NCI-H2196 treated with DMSO at 0.1 percent for 48 hours (cell line): Measurements from ENCODE around the gene ACTR1A.
"Not testable (repeated sequence)": the region's sequence is repeated elsewhere in the genome, so short reads cannot be mapped to it uniquely, and the experiment has no call there.

Experiments used
- DNase-seq: peaks from one replicate; lab custom pipeline; 2025; ENCODE audit not compliant: unreplicated experiment; lab: John Stamatoyannopoulos, UW

Gene ACTR1A

GRCh38 chr10:102455893-102456471 lies 46.5 kb downstream of the ACTR1A start:
- no peak for DNase-seq

DNA sequence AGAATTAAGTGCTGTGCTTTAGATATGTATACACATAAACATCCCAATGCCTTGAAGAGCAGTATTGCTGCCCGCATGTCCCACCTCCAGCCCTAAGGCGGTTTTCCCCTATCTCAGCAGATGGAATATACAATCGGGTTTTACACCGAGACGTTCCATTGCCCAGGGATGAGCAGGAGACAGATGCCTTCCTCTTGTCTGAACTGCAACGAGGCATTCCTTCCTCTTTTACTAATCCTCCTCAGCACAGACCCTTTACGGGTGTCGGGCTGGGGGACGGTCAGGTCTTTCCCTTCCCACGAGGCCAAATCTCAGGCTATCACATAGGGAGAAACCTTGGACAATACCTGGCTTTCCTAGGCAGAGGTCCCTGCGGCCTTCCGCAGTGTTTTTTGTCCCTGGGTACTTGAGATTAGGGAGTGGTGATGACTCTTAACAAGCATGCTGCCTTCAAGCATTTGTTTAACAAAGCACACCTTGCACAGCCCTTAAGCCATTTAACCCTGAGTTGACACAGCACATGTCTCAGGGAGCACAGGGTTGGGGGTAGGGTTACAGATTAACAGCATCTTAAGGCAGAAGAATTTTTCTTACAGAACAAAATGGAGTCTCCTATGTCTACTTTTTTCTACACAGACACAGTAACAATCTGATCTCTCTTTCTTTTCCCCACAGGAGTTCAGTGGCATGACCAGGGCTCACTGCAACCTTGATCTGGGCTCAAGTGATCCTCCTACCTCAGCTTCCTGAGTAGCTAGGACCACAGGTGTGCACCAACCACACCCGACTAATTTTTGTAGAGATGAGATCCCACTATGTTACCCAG lies 47.6 kb downstream of the ACTR1A start:
- DNase-seq: not testable (repeated sequence)

GRCh38 chr10:102453502-102453901 lies 49.0 kb downstream of the ACTR1A start:
- DNase-seq: no peak

- no peak for DNase-seq
These were observed 49.7 kb downstream of the ACTR1A start for GRCh38 chr10:102452672-102453340.

DNA sequence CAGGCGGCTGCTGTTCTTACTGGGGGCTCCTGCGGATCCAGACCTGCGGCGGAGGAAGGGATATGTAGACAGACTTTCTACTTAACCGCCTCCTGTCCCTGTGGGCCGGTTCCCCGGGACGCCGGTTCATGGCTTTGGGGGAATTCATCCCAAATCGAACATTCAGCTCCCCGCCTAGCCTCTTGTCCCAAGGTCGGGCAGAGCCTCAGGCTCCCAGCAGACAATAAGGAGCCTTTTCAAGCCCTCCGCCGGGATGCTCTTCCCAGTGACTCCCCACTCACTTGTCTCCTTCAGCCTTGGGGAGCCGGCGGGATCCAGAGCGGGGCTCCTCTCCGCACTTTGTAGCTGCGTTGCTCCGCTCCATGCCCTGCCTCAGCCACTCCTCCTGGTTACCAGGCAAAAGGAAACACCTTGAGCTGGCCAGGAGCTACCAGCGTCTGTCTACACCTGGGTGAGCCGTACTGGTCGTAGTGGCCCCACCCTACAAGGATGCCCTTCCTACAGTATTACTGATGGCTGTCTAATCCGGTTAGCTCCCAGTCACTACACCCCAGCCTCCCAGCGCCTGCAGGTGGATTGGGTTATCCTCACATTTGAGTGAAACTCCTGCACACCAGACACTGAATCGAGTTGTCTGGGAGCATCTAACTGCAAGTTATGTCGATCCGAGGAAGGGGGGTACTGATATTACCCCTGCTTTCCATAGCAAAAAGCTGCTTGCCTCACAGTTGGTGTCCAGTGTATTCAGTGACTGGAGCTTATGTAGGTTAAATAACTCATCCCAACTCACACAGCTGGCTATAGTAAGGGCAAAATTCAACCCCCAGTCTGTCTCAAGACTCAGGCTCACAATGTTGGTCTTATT lies 51.2 kb downstream of the ACTR1A start, which contains the start of gene C10orf95:
C10orf95 (minus strand) TSS at position 439 of the 865 bp plus-strand sequence. CDS start 450 bp downstream, outside the sequence.
- DNase-seq: no peak

GRCh38 chr10:102450374-102451104 lies 52.0 kb downstream of the ACTR1A start:
- DNase-seq: peak; percentile 57

DNA sequence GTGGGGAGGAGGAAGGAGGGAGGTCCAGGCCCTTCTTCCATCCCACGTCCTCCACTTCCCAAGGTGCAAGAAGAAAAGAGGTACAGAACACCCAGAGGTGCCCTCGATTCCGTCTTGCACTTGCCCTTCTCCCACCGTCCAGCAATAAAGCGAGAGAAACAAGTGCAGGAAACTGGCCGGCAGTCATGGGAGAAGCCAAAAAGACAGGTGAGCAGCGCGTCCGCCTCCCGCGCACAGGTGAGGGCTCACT lies 52.5 kb downstream of the ACTR1A start:
- no peak for DNase-seq

- peak; percentile 22 for DNase-seq
These were observed 53.0 kb downstream of the ACTR1A start for GRCh38 chr10:102449321-102450123.

- DNase-seq: no peak
These were observed 57.7 kb downstream of the ACTR1A start for GRCh38 chr10:102444851-102445250.

DNA sequence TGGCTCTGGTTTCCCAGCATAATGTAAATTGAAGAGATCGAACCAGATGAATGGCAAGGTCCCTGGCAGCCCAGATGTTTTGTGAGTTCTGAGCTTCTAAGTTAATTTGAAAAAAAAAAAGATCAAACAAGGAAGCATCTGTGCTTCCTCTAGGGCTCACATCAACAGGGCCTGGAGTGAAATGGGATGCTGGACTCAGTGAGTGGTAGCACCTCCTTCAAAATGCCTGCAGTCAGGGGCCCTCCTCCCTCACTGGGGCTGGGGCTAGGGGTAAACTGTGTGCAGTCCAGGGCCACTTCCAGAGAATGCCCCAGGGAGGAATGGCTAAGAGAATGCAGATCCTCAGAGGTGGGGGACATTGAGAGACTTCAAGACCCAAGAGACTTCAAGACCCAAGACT lies 64.1 kb downstream of the ACTR1A start:
- no peak for DNase-seq

DNA sequence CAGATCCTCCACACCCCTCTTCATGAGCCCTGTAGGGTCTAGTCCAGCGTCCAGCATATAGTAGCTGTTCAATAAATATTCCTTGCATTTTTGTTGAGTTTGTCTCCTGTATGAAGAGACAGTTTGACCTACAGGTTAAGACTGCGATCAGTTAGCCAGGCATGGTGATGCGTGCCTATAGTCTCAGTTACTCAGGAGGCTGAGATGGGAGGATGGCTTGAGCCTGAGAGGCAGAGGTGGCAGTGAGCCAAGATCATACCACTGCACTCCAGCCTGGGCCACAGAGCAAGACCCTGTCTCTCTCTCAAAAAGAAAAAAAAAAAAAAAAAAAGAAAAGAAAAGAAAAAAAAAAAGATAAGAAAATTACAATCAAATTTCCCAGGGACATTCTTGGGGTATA lies 65.0 kb downstream of the ACTR1A start:
- DNase-seq: no peak

DNA sequence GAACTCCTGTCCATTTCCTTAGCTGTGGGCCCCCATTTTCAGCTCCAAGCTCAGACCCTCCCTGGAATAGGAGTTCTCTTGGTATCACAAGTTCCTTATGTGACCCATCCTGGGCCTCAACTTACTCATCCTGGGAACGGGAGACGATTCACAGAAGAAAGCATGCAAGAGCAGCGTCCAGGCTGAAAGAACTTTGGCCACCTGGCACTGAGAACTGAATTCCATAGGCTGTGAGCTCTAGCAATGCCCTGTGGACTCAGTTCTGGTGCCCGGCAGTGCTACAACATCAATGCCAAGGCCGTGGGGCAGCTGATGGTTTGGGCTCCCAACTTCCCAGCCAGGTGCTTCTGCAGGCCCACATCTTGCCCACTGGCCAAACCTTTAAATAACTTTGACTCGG lies 66.2 kb downstream of the ACTR1A start:
- DNase-seq: no peak

DNA sequence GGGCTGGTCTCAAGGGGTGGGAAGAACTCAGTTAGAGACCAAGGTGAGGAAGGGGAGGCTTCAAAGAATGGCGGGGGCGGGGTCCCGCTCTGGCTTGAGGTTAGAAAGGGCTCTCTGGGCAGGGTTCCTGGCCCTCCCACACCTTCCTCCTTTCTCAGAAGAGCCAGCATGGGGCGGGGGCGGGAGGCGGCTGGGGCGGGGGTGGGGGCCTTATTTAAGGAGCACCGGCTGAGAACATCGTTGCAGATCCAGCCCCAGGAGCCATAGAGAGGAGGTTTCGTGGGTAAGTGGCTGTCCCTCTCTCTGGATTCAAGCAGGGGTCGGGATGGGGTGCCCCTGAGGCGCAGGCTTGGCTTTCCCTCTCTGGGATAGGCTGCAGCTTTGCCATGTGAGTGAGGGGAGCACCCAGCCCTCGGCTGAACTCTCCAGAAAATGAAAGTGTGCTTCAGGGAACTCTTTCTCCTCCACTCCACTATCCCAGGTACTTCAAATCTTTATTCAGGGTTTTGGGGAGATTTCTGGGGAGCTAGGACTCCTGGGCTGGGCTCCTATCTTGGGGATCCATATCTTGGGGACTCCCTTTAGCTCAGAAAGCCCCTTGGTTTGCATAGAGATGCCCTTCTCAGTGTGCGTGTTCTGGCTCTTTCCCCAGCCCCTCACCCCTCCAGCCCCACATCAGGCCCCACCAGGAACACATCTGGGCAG lies 66.8 kb downstream of the ACTR1A start:
- DNase-seq: no peak

GRCh38 chr10:102435133-102435497 lies 67.4 kb downstream of the ACTR1A start:
- DNase-seq: no peak

- no peak for DNase-seq
These were observed 67.9 kb downstream of the ACTR1A start for GRCh38 chr10:102434394-102435132.

DNA sequence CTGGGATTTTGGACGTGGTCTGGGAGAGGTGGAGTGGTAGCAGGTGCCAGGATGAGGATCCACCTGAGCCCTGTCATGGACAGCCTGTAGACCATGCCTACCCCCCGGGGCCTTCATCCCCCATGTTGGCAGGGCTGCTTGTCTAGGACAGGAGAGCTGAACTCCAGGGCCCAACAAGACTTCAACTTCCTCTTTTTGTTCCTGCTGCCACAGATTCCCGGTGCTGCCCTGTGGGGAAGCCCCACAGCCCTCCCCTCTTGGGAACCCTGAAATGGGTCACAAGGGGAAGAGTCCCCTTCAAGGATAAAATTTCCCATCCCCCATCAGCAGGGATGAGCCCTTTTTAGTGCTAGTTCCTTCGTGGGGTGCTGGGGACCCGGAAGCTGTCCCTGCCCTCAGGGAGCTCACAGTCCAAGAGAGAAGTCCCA lies 68.9 kb downstream of the ACTR1A start:
- DNase-seq: no peak

DNA sequence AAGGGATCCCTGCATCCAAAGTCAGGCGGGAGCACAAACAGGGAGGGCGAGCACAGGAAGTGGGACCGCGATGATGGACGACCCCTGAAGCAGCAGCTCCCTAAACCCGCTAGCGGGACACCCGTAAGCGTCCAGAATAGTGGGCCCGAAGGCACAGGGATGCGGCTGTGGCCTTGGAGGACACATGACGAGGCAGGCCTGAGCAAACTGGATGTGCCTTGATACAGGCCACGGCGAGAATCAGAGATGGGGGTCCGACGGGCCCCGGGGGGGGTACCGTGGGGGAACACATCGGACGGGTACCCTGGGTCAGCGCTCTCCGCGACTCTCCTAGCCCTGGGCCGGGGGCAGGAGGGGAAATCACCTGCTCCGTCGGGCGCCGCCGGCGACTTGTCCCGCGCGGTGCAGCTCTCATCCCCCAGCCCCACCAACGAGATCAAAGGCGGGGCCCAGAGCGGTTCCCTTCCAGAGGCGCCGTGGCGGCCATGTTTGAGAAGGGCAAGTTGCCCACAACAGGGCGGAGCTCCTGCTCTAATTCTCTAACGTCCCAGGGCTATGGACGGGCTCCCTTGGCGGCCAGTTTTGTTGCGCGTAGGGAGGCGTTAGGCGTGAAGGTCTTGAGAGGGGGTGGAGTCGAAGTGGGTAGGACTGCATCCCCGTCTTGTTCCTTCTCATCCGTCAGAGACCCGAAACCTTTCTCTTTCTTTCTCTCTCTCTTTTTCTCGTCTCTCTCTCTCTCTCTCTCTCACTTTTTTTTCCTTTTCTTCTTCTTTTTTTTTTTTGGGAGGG lies 70.2 kb downstream of the ACTR1A start, which contains the start of gene CUEDC2:
CUEDC2 (minus strand) TSS at position 413 of the 789 bp plus-strand sequence. CDS start 7,386 bp downstream, outside the sequence.
- DNase-seq: peak; percentile 76
